Fibroblast of lung (primary cell): ENCODE data around the gene GLG1. TPM values are rescaled to one million over a fixed set of nuclear protein-coding genes. Genes with fewer than 3 reads are reported as not detected.

Source experiments
- DNase-seq, 2 donors: peaks; one replicate each; pipeline versions ENCODE4 v3.0.0 to v3.0.0-alpha.2; 2010; ENCODE audit warnings: low read depth in 2 of 2
- H2AFZ ChIP-seq: 2 replicates; pipeline ENCODE4 v1.5.1; 2012; ENCODE audit warnings: low read length, control low read depth, inconsistent platforms
- H3K27ac ChIP-seq: 2 replicates; pipeline ENCODE4 v1.5.1; 2011; ENCODE audit warnings: low read length, control low read depth; ENCODE audit not compliant: insufficient read depth
- H3K27me3 ChIP-seq: 2 replicates; pipeline ENCODE4 v1.5.1; 2011; ENCODE audit warnings: mild to moderate bottlenecking, low read length; ENCODE audit not compliant: control insufficient read depth, insufficient read depth
- H3K36me3 ChIP-seq: 2 replicates; pipeline ENCODE4 v1.5.1; 2011; ENCODE audit warnings: low read length; ENCODE audit not compliant: control insufficient read depth, insufficient read depth
- H3K4me1 ChIP-seq: 2 replicates; pipeline ENCODE4 v1.5.1; 2011; ENCODE audit warnings: low read length; ENCODE audit not compliant: control insufficient read depth, insufficient read depth; ENCODE audit errors: extremely low read depth
- H3K4me2 ChIP-seq: 2 replicates; pipeline ENCODE4 v1.5.1; 2011; ENCODE audit warnings: low read length, control low read depth; ENCODE audit not compliant: insufficient read depth; ENCODE audit errors: extremely low read depth
- H3K4me3 ChIP-seq, 4 experiments: fragments of 200-600 bp in 1 of 4; sonication (generic) in 1 of 4; replicated peaks in 1 of 4; 2 replicates each; pipeline ENCODE4 v1.5.1; 2011 to 2016; ENCODE audit warnings: low read length in 4 of 4, low read depth in 3 of 4, mild to moderate bottlenecking in 3 of 4, control low read depth in 2 of 4, inconsistent platforms in 1 of 4, mixed read lengths in 1 of 4; ENCODE audit not compliant: insufficient read depth in 1 of 4; ENCODE audit errors: control extremely low read depth in 1 of 4
- H3K79me2 ChIP-seq: 2 replicates; pipeline ENCODE4 v1.5.1; 2012; ENCODE audit warnings: mild to moderate bottlenecking, low read length, inconsistent platforms; ENCODE audit not compliant: control insufficient read depth, insufficient read depth
- H3K9ac ChIP-seq: 2 replicates; pipeline ENCODE4 v1.5.1; 2011; ENCODE audit warnings: mild to moderate bottlenecking, low read length, control low read depth; ENCODE audit not compliant: insufficient read depth
- H3K9me3 ChIP-seq: 2 replicates; pipeline ENCODE4 v1.5.1; 2012; ENCODE audit warnings: low read depth, low read length; ENCODE audit not compliant: control insufficient read depth, insufficient read depth
- H4K20me1 ChIP-seq: 2 replicates; pipeline ENCODE4 v1.5.1; 2011; ENCODE audit warnings: low read length; ENCODE audit not compliant: control insufficient read depth, insufficient read depth; ENCODE audit errors: extremely low read depth
- EZH2 ChIP-seq: IDR thresholded peaks from 2 replicates; pipeline ENCODE4 v1.5.1; 2012; ENCODE audit warnings: low read length, control low read depth, mild to moderate bottlenecking; ENCODE audit errors: missing control alignments
- polyA plus RNA-seq, 2 donors: library from polyadenylated mRNA; depleted of rRNA in 1 of 2; stranded (reverse) in 1 of 2; unstranded in 1 of 2; fragments of >200 nt; gene quantifications; 2 replicates each; pipeline ENCODE4 v1.2.1, GENCODE V29; 2011 to 2012; ENCODE audit warnings: missing spikeins in 1 of 2
- total RNA-seq: library from RNA; depleted of rRNA; stranded (reverse); fragments of >200 nt; gene quantifications from 2 replicates; pipeline ENCODE4 v1.2.1, GENCODE V29; 2014
- TF ChIP-seq, protein P1 (sequence below), 2 donors: IDR thresholded peaks in 1 of 2; conservative IDR thresholded peaks in 1 of 2; 1 replicate in 1 of 2; 2 replicates in 1 of 2; pipeline ENCODE4 v1.5.1; 2011 to 2012; ENCODE audit warnings: low read length in 2 of 2, control low read depth in 1 of 2, inconsistent platforms in 1 of 2, low read depth in 1 of 2, mild to moderate bottlenecking in 1 of 2

Gene GLG1
- total and polyA plus RNA-seq, 2 donors (not counting 1 experiment from before 2014, with no cell fraction given): 138 to 150 TPM

DNA sequence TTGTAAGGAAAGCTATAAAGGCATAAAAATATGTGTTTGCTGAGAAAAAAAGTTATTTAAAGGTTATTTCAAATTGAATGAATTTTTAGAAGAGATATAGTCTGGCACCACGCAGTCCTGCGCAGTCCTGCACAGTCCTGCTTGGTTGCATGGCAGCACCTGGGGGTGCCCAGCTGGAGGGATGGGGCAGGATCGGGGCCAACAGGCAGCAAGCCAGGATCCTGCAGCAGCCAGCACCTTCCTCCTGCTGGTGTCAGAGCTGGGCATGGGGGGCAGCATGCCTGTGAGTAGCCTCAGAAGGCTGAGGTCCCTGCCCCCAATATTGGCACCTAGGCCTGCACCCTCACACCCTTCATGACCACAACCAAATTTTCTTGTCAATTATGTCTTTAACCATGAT lies 46.0 kb downstream of the GLG1 start:
- H3K79me2 ChIP-seq: peaks cover 23% of the 10 kb centered on the region
- H4K20me1 ChIP-seq: no peaks in the 10 kb centered on the region

DNA sequence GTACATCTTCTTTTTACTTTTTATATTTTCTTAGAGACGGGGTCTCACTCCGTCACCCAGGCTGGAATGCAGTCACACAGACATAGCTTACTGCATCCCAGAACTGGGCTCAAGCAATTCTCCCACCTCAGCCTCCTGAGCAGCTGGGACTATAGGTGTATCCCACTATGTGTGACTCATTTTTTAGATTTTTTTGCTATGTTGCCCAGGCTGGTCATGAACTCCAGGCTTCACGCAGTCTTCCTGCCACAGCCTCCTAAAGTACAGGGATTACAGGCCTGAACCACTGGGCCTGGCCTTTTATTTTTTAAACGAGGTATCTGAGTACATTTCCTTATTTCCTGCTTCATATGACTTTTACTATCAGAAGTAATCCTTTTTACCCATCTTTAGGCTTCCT lies 48.0 kb downstream of the GLG1 start:
- no peak overlapping the region for H3K9ac ChIP-seq
- H4K20me1 ChIP-seq: no peaks in the 10 kb centered on the region
- TF ChIP-seq EZH2: no peak
- TF ChIP-seq, protein P1, sequence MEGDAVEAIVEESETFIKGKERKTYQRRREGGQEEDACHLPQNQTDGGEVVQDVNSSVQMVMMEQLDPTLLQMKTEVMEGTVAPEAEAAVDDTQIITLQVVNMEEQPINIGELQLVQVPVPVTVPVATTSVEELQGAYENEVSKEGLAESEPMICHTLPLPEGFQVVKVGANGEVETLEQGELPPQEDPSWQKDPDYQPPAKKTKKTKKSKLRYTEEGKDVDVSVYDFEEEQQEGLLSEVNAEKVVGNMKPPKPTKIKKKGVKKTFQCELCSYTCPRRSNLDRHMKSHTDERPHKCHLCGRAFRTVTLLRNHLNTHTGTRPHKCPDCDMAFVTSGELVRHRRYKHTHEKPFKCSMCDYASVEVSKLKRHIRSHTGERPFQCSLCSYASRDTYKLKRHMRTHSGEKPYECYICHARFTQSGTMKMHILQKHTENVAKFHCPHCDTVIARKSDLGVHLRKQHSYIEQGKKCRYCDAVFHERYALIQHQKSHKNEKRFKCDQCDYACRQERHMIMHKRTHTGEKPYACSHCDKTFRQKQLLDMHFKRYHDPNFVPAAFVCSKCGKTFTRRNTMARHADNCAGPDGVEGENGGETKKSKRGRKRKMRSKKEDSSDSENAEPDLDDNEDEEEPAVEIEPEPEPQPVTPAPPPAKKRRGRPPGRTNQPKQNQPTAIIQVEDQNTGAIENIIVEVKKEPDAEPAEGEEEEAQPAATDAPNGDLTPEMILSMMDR (conservative IDR thresholded peaks at IDR 0.05 in 1 of 2, IDR thresholded peaks at IDR 0.05 in 1 of 2; ENCODE audit: low read depth in 1 of 2, low read length in 2 of 2): no peak
- H2AFZ ChIP-seq: no peak overlapping the region
- no peak overlapping the region for H3K4me2 ChIP-seq
- no peaks in the 10 kb centered on the region for H3K9me3 ChIP-seq
- H3K4me3 ChIP-seq: no peak overlapping the region
- no peaks in the 10 kb centered on the region for H3K36me3 ChIP-seq
- no peak overlapping the region for H3K27ac ChIP-seq
- H3K4me1 ChIP-seq: no peaks in the 10 kb centered on the region
- no peak for DNase-seq
- no peaks in the 10 kb centered on the region for H3K27me3 ChIP-seq
- peaks cover 17% of the 10 kb centered on the region for H3K79me2 ChIP-seq

More for the DNA sequence above, 46.0 kb downstream of the GLG1 start:
- no peak for DNase-seq
- Histone ChIP-seq H3K27ac (no peak overlapping the region), H3K4me2 (no peak overlapping the region), H3K4me3 (no peak overlapping the region), H3K9me3 (no peaks in the 10 kb centered on the region), H3K9ac (no peak overlapping the region), H2AFZ (no peak overlapping the region), H3K4me1 (no peaks in the 10 kb centered on the region), H3K36me3 (no peaks in the 10 kb centered on the region), H3K27me3 (no peaks in the 10 kb centered on the region)
- TF ChIP-seq EZH2: no peak
- TF ChIP-seq, protein P1 (conservative IDR thresholded peaks at IDR 0.05 in 1 of 2, IDR thresholded peaks at IDR 0.05 in 1 of 2; ENCODE audit: low read depth in 1 of 2, low read length in 2 of 2): no peak

DNA sequence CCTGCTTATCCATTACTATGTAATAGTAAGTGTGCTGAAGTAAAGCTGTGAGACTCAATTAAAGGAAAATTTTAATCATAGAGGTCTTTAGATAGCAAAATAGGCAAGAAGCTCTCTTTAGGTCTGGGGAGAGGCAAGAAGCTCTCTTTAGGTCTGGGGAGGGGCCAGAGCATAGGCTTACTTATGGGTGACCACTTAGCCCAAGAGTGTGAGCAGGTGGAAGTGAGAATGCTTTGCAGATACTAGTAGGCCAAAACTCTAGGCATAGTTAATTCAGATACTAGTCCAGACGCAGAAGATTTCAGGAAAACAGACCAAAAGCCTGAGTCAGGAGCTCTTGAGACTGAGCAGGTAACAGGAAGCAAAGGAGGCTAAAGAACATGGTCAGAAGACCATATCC lies 49.6 kb downstream of the GLG1 start:
- no peak for DNase-seq
- no peak overlapping the region for H3K9ac ChIP-seq
- H3K27ac ChIP-seq: no peak overlapping the region
- H3K79me2 ChIP-seq: peaks cover 7% of the 10 kb centered on the region
- H3K9me3 ChIP-seq: no peaks in the 10 kb centered on the region
- H3K27me3 ChIP-seq: no peaks in the 10 kb centered on the region
- no peak overlapping the region for H2AFZ ChIP-seq
- TF ChIP-seq, protein P1 (conservative IDR thresholded peaks at IDR 0.05 in 1 of 2, IDR thresholded peaks at IDR 0.05 in 1 of 2; ENCODE audit: low read depth in 1 of 2, low read length in 2 of 2): no peak
- no peak for TF ChIP-seq EZH2
- no peaks in the 10 kb centered on the region for H3K4me1 ChIP-seq
- no peaks in the 10 kb centered on the region for H3K36me3 ChIP-seq
- H4K20me1 ChIP-seq: no peaks in the 10 kb centered on the region
- H3K4me3 ChIP-seq: no peak overlapping the region
- no peak overlapping the region for H3K4me2 ChIP-seq
